Glutamatergic neuron (in vitro differentiated cells): ENCODE results near the gene KIF1B. TPM values are rescaled to one million over a fixed set of nuclear protein-coding genes. Genes with fewer than 3 reads are reported as not detected.

Experiments
- DNase-seq: peaks from one replicate; pipeline ENCODE4 v3.0.0; 2022
- H3K27ac Mint-ChIP-seq: one replicate; pipeline ENCODE4 v1.8.0; 2020; ENCODE audit warnings: mild to moderate bottlenecking, mixed read lengths, inconsistent platforms; ENCODE audit not compliant: unreplicated experiment
- H3K27me3 Mint-ChIP-seq: one replicate; pipeline ENCODE4 v1.8.0; 2020; ENCODE audit warnings: mild to moderate bottlenecking, moderate library complexity, mixed read lengths, inconsistent platforms; ENCODE audit not compliant: unreplicated experiment
- H3K36me3 Mint-ChIP-seq: one replicate; pipeline ENCODE4 v1.8.0; 2020; ENCODE audit warnings: mild to moderate bottlenecking, mixed read lengths, inconsistent platforms; ENCODE audit not compliant: unreplicated experiment
- H3K4me1 Mint-ChIP-seq: one replicate; pipeline ENCODE4 v1.8.0; 2020; ENCODE audit warnings: mild to moderate bottlenecking, low read depth, mixed read lengths, inconsistent platforms; ENCODE audit not compliant: unreplicated experiment
- H3K4me3 Mint-ChIP-seq: one replicate; pipeline ENCODE4 v1.8.0; 2020; ENCODE audit warnings: mild to moderate bottlenecking, mixed read lengths, inconsistent platforms; ENCODE audit not compliant: unreplicated experiment
- H3K9me3 Mint-ChIP-seq: one replicate; pipeline ENCODE4 v1.8.0; 2020; ENCODE audit warnings: mild to moderate bottlenecking, moderate library complexity, mixed read lengths, inconsistent platforms; ENCODE audit not compliant: unreplicated experiment
- microRNA-seq: library from miRNA; unstranded; fragments of <30 nt; microRNA quantifications from one replicate; pipeline ENCODE4, GENCODE V29; 2020; ENCODE audit not compliant: unreplicated experiment
- total RNA-seq: library from RNA; stranded (reverse); fragmentation: NEBNext Ultra II Directional; extraction: Animal tissue kit (Norgen Biotek cat#: 25700); gene quantifications from one replicate; pipeline ENCODE4 v1.2.1, GENCODE V29; 2021; ENCODE audit not compliant: unreplicated experiment
- TF ChIP-seq, protein P1 (sequence below): fragments of 200-600 bp; sonication (generic); IDR thresholded peaks from one replicate; pipeline ENCODE4 v1.5.0; 2021; ENCODE audit not compliant: partially characterized antibody, unreplicated experiment

Gene KIF1B
- total RNA-seq, 1 donor from 2014 or later: 261 TPM

DNA sequence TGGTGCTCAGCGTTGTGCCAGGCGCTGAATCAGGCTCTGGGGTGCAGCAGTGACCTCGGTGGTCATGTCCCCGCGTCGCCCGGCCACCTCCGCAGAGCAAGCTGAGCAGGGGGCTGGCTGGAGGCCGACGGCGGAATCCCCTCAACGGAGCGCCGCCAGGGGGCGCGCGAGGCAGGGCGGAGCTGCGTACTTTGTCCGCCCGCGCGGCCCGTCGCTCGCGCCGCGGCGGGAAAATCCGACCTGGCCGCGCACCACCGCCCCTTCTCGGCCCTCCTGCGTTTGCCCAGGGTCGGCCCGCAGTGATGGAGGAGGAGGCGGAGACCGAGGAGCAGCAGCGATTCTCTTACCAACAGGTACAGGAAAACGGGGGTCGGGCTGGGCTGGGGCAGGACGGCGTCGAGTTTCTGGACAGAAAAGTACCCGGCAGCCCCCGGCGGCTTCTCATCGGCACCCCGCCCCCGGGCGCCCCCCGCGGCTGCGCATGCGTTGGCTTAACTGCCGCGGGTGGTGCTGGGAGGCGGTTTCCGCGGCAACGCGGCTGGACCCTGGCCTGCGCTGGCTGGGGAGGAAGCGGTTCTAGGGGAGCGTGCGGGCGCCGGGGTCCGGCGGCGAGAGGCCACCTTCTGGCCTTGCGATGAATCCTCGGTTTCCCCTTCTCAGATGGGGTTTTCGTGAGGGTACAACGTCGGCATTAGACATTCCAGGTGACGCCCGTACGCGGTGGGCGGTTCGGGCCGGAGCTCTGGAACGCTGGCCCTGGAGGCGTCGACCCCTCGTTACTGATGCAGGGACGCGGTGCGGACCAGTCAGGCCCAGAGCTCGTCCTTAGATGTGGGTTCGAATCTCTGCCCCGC is 220.1 kb downstream of the KIF1B start, which contains the start of gene CENPS:
Gene CENPS (plus strand): TSS at position 218 of the 854 bp plus-strand sequence. CDS start 85 bp downstream, at position 303.
- peak within 1 kb of the TSS; percentile 72 for H3K27ac Mint-ChIP-seq
- H3K36me3 Mint-ChIP-seq: no peaks in the 10 kb centered on the region
- peaks cover 22% of the 10 kb centered on the region for H3K4me1 Mint-ChIP-seq
- peaks cover 6% of the 10 kb centered on the region for H3K9me3 Mint-ChIP-seq
- H3K27me3 Mint-ChIP-seq: peaks cover 7% of the 10 kb centered on the region
- TF ChIP-seq, protein P1, sequence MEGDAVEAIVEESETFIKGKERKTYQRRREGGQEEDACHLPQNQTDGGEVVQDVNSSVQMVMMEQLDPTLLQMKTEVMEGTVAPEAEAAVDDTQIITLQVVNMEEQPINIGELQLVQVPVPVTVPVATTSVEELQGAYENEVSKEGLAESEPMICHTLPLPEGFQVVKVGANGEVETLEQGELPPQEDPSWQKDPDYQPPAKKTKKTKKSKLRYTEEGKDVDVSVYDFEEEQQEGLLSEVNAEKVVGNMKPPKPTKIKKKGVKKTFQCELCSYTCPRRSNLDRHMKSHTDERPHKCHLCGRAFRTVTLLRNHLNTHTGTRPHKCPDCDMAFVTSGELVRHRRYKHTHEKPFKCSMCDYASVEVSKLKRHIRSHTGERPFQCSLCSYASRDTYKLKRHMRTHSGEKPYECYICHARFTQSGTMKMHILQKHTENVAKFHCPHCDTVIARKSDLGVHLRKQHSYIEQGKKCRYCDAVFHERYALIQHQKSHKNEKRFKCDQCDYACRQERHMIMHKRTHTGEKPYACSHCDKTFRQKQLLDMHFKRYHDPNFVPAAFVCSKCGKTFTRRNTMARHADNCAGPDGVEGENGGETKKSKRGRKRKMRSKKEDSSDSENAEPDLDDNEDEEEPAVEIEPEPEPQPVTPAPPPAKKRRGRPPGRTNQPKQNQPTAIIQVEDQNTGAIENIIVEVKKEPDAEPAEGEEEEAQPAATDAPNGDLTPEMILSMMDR: peak; percentile 97
- H3K4me3 Mint-ChIP-seq: peak within 1 kb of the TSS; percentile 93
- DNase-seq: peak; percentile 96

Small RNA genes lying within 50 kb of the gene (microRNA-seq; reads per million reads assigned to microRNA genes)
- not detected for gene MIR1273D

Other genes starting within 250 kb of the KIF1B start
- not detected for gene RBP7, start 213.3 kb upstream of the KIF1B start, total RNA-seq
- 94.1 TPM for gene UBE4B, start 177.6 kb upstream of the KIF1B start, total RNA-seq
- gene PGD, start 188.5 kb downstream of the KIF1B start, total RNA-seq: 304 TPM
- gene CENPS, start 219.9 kb downstream of the KIF1B start, total RNA-seq: 9.3 TPM
- gene CORT, start 239.5 kb downstream of the KIF1B start, total RNA-seq: 0.59 TPM